OCI-LY1 (cell line): Measurements from ENCODE around the gene CD276.

ENCODE experiments used
- EZH2 ChIP-seq: fragments of 200-600 bp; sonication (generic), shearing (Covaris generic); IDR thresholded peaks from 2 replicates; pipeline ENCODE4 v1.8.0; 2017; ENCODE audit warnings: borderline replicate concordance, mixed run types, mild to moderate bottlenecking, antibody characterized with exemption, low read length, moderate library complexity, mixed read lengths
- TF ChIP-seq, protein P1 (sequence below): fragments of 200-600 bp; sonication (generic), shearing (Covaris generic); IDR thresholded peaks from 2 replicates; pipeline ENCODE4 v1.5.1; 2017; ENCODE audit warnings: mild to moderate bottlenecking, antibody characterized with exemption, low read length, moderate library complexity, mixed read lengths

DNA sequence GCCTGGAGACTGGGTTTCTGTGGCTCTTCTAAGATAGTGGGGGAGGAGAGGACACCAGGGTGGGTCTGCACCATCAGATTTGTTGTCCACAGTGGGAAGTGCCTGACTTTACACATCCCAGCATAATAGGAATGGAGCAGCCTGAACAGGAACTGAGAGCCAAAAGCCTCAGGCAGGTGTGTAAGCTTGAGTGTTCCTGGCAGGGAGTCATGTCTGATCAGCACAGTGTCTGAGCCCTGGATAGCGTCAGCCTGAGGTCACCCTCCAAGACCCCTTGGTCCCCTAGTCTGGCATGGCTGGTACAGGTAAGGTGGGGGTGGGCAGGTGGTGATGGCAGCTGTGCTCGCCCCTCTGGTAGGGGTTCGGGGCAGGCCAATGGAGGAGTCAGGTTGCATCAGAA is 48.7 kb downstream of the CD276 start:
- TF ChIP-seq, protein P1, sequence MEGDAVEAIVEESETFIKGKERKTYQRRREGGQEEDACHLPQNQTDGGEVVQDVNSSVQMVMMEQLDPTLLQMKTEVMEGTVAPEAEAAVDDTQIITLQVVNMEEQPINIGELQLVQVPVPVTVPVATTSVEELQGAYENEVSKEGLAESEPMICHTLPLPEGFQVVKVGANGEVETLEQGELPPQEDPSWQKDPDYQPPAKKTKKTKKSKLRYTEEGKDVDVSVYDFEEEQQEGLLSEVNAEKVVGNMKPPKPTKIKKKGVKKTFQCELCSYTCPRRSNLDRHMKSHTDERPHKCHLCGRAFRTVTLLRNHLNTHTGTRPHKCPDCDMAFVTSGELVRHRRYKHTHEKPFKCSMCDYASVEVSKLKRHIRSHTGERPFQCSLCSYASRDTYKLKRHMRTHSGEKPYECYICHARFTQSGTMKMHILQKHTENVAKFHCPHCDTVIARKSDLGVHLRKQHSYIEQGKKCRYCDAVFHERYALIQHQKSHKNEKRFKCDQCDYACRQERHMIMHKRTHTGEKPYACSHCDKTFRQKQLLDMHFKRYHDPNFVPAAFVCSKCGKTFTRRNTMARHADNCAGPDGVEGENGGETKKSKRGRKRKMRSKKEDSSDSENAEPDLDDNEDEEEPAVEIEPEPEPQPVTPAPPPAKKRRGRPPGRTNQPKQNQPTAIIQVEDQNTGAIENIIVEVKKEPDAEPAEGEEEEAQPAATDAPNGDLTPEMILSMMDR, result no peak
- no peak for TF ChIP-seq EZH2
